ENCODE measurements around the gene EEF1AKMT4.
"Not testable (repeated sequence)": the region's sequence is repeated elsewhere in the genome, so short reads cannot be mapped to it uniquely, and the experiment has no call there.

The EEF1AKMT4 gene

DNA sequence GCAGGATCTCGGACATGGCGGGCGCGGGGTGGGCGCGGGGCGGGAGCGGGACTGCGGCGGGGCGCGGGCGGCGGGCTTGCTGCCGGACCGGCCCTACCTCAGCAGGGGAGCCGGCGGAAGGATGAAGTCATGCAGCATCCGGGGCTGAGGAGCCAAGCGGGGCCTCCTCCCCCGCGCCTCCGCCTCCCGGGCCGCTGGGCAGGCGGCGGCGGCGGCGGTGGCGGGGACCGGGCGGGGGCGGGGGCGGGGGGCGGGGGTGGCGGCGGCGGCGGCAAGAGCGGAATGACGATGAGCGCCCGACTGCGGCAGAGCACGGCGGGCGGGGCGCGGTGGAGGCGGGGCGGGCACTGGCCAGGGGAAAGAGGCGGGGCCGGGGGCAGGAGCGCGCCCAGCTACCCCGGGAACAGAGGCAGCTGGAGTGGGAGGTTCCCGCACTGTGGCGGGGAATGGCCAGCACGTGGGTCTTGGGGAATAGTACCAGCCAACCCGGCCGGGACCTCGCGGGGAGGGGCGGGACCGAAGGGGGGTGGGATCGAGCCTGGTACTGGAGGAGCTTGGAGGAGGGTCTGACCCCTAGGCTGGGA is 11.9 kb downstream of the EEF1AKMT4 start, which contains the start of gene CAMK2N2:
TSS of gene CAMK2N2 (minus strand) at position 284 of the 584 bp plus-strand sequence. CDS start at position 16, 268 bp downstream.
- peak; percentile 78 for DNase-seq

- peak; percentile 53 for DNase-seq
Measured at GRCh38 chr3:184261854-184262763, 12.6 kb downstream of the EEF1AKMT4 start.

DNA sequence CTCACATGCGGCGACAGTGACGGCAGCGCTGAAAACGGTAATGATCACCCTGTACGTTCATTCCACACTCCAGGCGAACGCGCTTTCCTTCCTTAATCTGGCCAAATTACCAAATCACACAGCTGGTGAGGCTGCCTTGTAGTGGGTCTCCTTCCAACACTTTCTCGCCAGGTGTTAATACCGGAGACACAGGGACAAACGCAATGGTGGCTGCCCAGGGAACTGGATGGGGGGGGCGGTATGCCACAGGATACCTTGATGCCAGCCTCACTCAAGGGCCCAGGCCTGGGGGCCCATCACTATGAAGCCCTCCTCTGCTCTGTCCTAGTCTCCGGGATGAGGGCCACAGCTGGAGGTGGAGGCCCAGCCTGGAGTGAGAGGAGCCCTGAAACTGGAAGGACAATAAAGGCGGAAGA is 13.3 kb downstream of the EEF1AKMT4 start:
- DNase-seq: no peak

DNA sequence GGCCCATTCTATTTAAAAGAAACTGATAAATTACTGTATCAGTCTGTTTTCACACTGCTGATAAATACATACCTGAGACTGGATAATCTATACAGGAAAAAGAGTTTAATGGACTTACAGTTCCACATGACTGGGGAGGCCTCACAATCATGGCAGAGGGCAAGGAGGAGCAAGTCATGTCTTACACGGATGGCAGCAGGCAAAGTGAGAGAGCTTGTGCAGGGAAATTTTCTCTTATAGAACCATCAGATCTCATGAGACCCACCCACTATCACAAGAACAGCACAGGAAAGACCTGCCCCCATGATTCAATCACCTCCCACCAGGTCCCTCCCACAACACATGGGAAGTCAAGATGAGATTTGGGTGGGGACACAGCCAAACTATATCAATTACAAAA is 17.8 kb downstream of the EEF1AKMT4 start:
- DNase-seq: not testable (repeated sequence)

DNA sequence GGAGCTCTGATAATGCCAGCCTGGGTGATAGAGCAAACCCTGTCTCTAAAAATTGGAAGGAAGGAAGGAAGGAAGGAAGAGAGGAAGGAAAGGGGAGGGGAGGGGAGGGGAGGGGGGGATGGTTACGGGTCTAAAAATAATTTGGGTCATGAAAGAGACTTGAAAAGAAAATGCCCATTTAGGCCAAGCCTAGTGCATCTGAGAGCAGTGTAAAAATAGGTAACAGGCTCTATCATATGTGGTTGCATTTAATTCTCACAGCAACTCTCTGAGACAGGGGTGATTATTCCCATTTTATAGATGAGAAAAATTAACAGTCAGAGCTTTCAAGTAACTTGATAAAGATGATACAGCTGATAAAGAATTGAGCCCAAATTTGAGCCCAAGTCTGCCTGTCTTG is 22.8 kb downstream of the EEF1AKMT4 start:
- DNase-seq: no peak

- DNase-seq: no peak
Measured at GRCh38 chr3:184275381-184275701, 25.9 kb downstream of the EEF1AKMT4 start.

- no peak for DNase-seq
Measured at GRCh38 chr3:184275961-184276910, 26.8 kb downstream of the EEF1AKMT4 start, which contains the start of gene ECE2. TSS of gene ECE2 (plus strand) at chr3:184276022. CDS start at chr3:184276154, 132 bp downstream.

GRCh38 chr3:184277366-184277765 is 27.9 kb downstream of the EEF1AKMT4 start:
- no peak for DNase-seq

DNA sequence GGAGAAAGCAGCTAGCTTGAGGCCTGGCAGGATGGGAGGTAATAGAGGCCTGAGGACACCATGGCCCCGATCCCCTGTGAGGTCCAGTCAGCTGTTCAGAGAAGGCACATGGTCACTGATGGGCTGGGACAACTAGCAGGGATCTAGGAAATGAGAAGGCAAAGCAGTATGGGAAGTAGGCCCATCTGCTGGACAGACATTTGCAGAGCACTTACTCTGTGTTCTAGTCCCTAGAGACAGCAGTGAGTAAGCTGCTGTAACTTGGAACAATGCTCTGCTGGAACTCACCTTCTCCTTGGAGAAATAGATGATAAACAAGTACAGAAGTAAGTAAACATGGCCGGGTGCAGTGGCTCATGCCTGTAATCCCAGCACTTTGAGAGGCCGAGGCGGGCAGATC is 33.5 kb downstream of the EEF1AKMT4 start:
- DNase-seq: no peak

- no peak for DNase-seq
Measured at GRCh38 chr3:184283681-184284080, 34.2 kb downstream of the EEF1AKMT4 start.

GRCh38 chr3:184284696-184285095 is 35.2 kb downstream of the EEF1AKMT4 start:
- peak; percentile 48 for DNase-seq

DNA sequence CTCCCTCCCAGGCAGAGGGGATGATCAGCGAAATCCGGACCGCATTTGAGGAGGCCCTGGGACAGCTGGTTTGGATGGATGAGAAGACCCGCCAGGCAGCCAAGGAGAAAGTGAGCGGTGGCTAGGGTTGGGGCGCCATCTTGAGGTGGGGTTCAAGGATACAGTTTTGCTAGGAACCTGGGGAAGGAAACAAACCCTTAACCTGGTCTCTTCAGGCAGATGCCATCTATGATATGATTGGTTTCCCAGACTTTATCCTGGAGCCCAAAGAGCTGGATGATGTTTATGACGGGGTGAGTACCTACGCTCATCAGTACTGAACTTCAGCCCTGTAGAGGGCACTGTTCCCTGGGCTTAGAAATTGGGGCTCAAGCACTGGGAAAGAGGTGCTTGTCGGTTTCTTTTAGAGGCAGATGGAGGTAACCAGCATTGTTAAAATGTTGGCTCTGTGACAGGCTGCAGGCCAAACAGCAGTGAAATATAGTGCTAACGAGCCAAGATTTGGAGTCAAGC is 40.0 kb downstream of the EEF1AKMT4 start:
- DNase-seq: peak; percentile 79

- no peak for DNase-seq
Measured at GRCh38 chr3:184290331-184290730, 40.9 kb downstream of the EEF1AKMT4 start.

GRCh38 chr3:184291044-184291737 is 41.7 kb downstream of the EEF1AKMT4 start:
- DNase-seq: no peak

DNA sequence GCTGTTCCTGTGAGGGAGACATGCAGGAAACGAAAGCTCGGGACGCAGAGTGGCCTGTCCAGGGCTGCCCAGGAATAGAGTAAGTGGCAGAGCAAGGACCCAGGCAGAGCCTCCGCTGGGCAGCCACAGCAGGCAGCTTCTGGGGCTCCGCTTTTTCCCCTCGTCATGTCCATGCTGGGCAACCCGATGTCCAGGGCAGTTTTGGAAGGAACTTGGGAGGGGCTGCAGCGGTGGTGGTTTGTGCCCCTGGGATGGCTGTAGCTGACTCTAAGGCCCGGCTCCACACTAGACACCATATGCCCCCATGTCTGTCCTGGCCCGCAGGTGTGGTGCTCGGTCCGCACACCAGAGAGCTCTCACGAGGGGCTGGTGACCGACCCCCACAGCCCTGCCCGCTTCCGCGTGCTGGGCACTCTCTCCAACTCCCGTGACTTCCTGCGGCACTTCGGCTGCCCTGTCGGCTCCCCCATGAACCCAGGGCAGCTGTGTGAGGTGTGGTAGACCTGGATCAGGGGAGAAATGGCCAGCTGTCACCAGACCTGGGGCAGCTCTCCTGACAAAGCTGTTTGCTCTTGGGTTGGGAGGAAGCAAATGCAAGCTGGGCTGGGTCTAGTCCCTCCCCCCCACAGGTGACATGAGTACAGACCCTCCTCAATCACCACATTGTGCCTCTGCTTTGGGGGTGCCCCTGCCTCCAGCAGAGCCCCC is 42.4 kb downstream of the EEF1AKMT4 start:
- no peak for DNase-seq

DNA sequence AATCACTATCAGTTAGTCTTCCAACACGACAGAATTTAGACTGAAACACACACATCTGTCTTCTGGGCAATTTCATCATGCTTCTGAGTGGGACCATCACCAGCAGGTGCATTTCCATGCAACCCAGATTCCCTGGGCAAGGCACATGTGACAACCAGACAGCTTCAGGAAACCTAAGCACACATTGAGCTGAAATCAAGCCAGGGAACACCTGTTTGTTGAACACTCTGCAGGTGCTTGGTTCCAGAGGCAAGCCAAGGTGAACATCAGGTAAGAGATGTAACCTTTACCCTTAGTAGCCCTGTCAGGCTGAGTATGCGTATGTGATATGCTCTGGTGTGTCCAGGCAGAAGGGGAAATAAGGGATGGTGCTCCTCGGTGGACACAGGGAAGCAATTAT is 46.3 kb downstream of the EEF1AKMT4 start:
- no peak for DNase-seq

DNA sequence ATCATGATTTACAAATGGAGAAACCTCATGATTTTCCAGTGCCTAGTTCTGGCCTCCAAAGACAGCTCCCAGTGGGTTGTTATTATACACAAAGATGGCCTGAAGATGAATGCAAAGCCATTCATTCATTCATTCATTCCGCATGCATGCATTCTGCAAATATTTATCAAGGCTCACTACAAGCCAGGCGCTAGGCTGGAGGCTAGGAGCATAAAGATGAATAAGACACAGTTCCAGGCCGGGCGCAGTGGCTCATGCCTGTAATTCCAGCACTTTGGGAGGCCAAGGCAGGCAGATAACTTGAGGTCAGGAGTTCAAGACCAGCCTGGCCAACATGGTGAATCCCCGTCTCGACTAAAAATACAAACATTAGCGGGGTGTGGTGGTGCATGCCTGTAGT is 47.1 kb downstream of the EEF1AKMT4 start:
- DNase-seq: no peak

DNA sequence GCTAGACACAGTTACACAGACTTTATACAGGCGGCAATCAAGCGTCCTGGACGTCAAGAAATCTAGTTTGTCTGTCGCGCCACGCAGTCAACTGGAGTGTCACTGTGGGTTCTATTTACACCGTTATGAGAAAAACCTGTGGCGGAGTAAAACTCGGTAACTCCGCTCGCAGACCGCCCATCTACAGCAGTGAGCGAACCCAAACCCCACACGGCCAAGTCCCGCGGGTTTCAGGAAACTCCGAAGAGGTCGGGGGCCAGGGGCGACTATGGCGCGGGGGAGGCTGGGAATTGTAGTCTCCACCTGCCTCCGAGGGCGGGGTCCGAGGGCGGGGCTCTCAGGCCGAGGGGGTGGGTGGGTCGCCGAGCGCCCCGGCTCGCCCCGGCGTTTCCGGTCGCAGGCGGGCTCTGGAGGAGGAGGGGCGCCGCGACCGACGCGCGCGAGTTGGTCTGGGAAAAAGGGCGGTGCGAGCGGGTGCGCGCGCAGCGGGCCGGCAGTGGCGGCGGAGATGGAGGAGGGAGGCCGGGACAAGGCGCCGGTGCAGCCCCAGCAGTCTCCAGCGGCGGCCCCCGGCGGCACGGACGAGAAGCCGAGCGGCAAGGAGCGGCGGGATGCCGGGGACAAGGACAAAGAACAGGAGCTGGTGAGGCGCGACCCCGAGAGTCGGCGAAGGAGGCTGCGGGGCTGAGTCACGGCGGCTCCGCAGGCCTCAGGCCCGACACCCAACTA is 49.5 kb downstream of the EEF1AKMT4 start, which contains the start of gene PSMD2:
TSS of gene PSMD2 (plus strand) at position 483 of the 729 bp plus-strand sequence. CDS start at position 509, 26 bp downstream.
- DNase-seq: peak; percentile 99

DNA sequence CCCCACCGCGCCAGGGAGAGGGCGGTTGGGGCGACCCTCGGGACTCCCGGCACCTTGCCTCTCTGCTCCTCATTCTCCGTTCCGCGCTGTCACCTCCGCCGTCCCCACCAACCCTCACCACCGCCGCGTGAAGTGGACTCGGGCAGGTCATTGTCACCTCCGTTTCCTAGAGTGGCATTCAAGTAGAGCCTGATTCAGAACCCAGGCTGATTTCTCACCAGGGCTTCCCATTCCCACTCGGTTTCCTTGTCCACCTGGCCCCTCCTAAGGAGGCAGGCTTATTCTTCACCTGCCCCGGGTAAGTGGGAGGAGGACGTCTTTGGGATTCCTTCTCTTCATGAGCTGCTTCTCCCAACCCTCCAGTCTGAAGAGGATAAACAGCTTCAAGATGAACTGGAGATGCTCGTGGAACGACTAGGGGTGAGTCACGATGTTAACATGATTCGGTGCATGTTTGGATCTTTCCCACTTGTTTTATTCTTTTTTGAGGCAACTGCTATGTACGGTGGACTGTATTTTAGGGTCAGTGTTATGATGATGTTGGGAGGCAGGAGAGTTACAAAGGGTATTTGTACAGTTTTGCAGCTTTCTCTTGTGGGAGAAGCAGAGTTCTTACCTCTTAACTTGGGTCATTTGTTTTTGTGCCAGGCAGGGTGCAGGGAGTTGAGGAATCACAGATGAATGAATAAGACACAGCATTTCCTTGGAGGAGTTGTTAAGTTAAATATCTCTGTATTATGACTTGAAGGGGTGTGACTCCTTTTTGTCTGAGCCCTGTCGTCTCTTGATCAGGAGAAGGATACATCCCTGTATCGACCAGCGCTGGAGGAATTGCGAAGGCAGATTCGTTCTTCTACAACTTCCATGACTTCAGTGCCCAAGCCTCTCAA is 50.3 kb downstream of the EEF1AKMT4 start:
- no peak for DNase-seq

- no peak for DNase-seq
Measured at GRCh38 chr3:184300378-184300720, 50.9 kb downstream of the EEF1AKMT4 start.

All from stimulated activated CD4-positive, alpha-beta T cell treated with anti-CD3 and anti-CD28 coated beads, Interleukin-15, amount 100 ng/mL, for 24 hours (primary cell).